Effector memory CD4-positive, alpha-beta T cell (primary cell): ENCODE data around the gene RGSL1.
"Not testable (repeated sequence)": the region's sequence is repeated elsewhere in the genome, so short reads cannot be mapped to it uniquely, and the experiment has no call there.

Experiments
- DNase-seq, 3 donors: peaks; one replicate each; pipeline ENCODE4 v3.0.0-alpha.2; 2020
- H3K27ac ChIP-seq: 2 replicates; pipeline ENCODE4 v1.7.0; 2013; ENCODE audit warnings: mild to moderate bottlenecking, low read length, moderate library complexity; ENCODE audit not compliant: insufficient read depth, poor library complexity, severe bottlenecking
- H3K27me3 ChIP-seq: replicated peaks from 2 replicates; pipeline ENCODE4 v1.7.0; 2013; ENCODE audit warnings: mild to moderate bottlenecking, low read length; ENCODE audit not compliant: insufficient read depth, control insufficient read depth, poor library complexity, severe bottlenecking
- H3K36me3 ChIP-seq: 2 replicates; pipeline ENCODE4 v1.7.0; 2013; ENCODE audit warnings: mild to moderate bottlenecking, low read length, moderate library complexity; ENCODE audit not compliant: control insufficient read depth, insufficient read depth
- H3K4me1 ChIP-seq: 2 replicates; pipeline ENCODE4 v1.7.0; 2013; ENCODE audit warnings: low read length, mild to moderate bottlenecking; ENCODE audit not compliant: control insufficient read depth, insufficient read depth, poor library complexity, severe bottlenecking
- H3K4me3 ChIP-seq: 2 replicates; pipeline ENCODE4 v1.7.0; 2013; ENCODE audit warnings: low read length, low read depth, mild to moderate bottlenecking; ENCODE audit not compliant: insufficient read depth, poor library complexity, severe bottlenecking
- H3K9me3 ChIP-seq: 2 replicates; pipeline ENCODE4 v1.7.0; 2013; ENCODE audit warnings: mild to moderate bottlenecking, low read length, moderate library complexity; ENCODE audit not compliant: control insufficient read depth

Gene RGSL1

GRCh38 chr1:182520736-182521135 is 70.8 kb downstream of the RGSL1 start:
- DNase-seq, result no peak
- Histone ChIP-seq H3K4me3 (no peak overlapping the region), H3K27me3 (peaks cover 6% of the 10 kb centered on the region), H3K9me3 (no peaks in the 10 kb centered on the region), H3K27ac (no peak overlapping the region), H3K4me1 (no peaks in the 10 kb centered on the region), H3K36me3 (no peaks in the 10 kb centered on the region)

- H3K4me1 ChIP-seq, result no peaks in the 10 kb centered on the region
- peaks cover 3% of the 10 kb centered on the region for H3K27me3 ChIP-seq
- H3K36me3 ChIP-seq, result no peaks in the 10 kb centered on the region
- no peaks in the 10 kb centered on the region for H3K9me3 ChIP-seq
- no peak overlapping the region for H3K27ac ChIP-seq
- no peak overlapping the region for H3K4me3 ChIP-seq
- DNase-seq, result no peak
These were observed 75.4 kb downstream of the RGSL1 start for GRCh38 chr1:182525342-182525741.

DNA sequence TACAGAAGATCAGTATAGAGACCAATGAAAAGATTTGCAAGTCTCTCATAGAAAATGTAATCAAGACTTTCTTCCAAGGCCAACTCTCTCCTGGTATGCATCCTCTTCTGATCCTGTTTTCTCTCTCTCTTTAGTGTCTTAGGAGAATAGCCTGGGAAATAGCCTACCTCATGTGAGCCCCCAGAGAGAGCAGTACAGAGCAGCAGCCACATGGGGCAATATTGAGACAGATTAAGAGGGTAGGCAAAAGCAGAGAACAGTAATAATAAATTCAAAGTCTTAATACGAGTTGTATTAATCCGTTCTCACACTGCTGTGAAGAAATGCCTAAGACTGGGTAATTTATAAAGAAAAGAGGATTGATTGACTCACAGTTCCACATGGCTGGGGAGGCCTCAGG is 77.7 kb downstream of the RGSL1 start:
- Histone ChIP-seq H3K27me3 (no peaks in the 10 kb centered on the region), H3K27ac (no peak overlapping the region), H3K4me1 (no peaks in the 10 kb centered on the region), H3K4me3 (no peak overlapping the region), H3K36me3 (no peaks in the 10 kb centered on the region), H3K9me3 (no peaks in the 10 kb centered on the region)
- DNase-seq, result no peak

DNA sequence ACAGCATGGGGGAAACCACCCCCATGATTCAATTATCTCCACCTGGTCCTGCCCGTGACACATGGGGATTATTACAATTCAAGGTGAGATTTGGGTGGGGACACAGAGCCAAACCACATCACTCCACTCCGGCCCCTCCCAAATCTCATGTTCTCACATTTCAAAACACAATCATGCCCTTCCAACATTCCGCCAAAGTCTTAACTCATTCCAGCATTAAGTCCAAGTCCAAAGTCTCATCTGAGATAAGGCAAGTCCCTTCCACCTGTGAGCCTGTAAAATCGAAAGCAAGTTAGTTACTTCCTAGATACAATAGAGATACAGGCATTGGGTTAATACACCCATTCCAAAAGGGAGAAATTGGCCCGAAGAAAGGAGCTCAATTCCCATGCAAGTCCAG is 78.3 kb downstream of the RGSL1 start:
- not testable (repeated sequence) for H3K27ac ChIP-seq, H3K9me3 ChIP-seq, H3K4me3 ChIP-seq, H3K4me1 ChIP-seq, H3K36me3 ChIP-seq, DNase-seq, H3K27me3 ChIP-seq

DNA sequence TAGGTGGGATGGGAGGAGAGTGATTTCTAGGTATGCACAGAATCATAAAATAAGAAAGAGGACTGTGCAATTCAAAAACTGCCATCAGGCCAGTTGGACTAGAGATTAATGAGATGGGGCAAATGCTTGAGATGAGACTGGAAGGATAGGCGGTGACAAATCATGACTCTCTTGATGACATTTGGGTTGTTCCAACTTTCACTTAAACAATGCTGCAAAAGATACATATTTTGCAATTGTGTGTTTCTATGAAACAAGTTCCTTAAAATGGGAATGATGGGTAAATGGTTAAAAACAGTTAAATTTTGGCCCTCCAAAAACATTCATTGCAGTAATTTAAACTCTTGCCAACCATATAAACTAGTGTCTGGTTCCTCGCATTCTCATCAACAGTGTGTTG is 84.0 kb downstream of the RGSL1 start:
- Histone ChIP-seq H3K27ac (no peak overlapping the region), H3K36me3 (no peaks in the 10 kb centered on the region), H3K4me3 (no peak overlapping the region), H3K27me3 (no peaks in the 10 kb centered on the region), H3K9me3 (no peaks in the 10 kb centered on the region), H3K4me1 (no peaks in the 10 kb centered on the region)
- no peak for DNase-seq

DNA sequence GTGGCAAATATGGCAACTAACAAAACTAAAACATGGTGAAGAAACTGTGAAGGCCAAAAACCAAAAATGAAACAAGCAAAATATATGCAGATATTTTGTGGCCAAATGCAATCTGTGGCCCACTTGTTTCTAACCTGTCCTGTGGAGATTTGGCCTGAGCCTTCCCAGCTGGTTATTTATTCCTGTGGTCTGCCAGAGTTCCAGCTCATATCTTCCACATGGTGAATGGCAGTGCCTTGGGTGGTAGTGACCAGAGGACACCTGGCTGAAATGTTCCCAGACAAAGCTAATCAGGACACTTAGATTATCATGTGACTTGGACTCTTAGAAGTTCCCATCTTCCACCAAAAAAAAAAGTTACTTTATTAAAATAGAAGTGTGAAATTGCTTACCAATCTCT is 99.4 kb downstream of the RGSL1 start:
- no peaks in the 10 kb centered on the region for H3K36me3 ChIP-seq

DNA sequence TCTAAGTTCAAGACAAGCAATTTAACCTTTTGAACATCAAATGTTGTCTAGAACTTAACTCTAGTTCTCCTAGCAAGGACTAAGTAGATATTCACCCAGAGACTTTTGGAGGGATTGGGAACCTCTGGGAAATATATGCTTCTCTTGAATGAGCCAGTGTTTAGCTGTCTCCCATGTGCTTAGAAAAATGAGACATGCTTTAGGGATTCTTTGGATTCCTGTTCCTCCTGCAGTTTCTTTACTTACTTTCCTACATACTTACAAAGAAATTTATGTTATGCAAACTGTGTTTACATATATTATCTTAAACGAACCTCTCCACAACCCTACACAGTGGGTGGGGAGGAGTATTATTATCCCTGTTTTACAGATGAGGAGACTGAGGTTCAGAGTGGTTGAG is 99.9 kb downstream of the RGSL1 start:
- H3K27ac ChIP-seq, result no peak overlapping the region
- no peaks in the 10 kb centered on the region for H3K27me3 ChIP-seq
- H3K36me3 ChIP-seq, result no peaks in the 10 kb centered on the region
- no peak overlapping the region for H3K4me3 ChIP-seq
- H3K4me1 ChIP-seq, result no peaks in the 10 kb centered on the region
- no peak for DNase-seq
- H3K9me3 ChIP-seq, result no peaks in the 10 kb centered on the region

More for the DNA sequence above, 99.4 kb downstream of the RGSL1 start:
- DNase-seq, result no peak
- H3K27ac ChIP-seq, result no peak overlapping the region
- no peaks in the 10 kb centered on the region for H3K4me1 ChIP-seq
- no peak overlapping the region for H3K4me3 ChIP-seq
- H3K9me3 ChIP-seq, result no peaks in the 10 kb centered on the region
- H3K27me3 ChIP-seq, result no peaks in the 10 kb centered on the region

DNA sequence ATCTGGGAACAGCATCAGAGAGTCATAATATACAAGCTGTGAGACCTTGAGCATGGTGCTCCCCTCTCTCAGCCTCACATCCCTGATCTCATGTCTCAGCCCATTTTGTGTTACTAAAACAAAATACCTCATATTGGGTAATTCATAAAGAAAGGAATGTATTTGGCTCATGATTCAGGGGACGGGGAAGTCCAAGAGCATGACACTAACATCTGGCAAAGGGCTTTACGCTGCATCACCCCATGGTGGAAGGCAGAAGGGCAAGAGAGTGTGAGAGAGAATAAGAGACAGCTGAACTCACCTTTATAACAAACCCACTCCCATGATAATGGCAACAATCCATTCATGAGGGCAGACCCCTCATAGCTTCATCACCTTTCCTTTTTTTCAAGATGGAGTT is 102.6 kb downstream of the RGSL1 start:
- H3K9me3 ChIP-seq, result no peaks in the 10 kb centered on the region
- H3K4me3 ChIP-seq, result no peak overlapping the region
- no peaks in the 10 kb centered on the region for H3K27me3 ChIP-seq
- H3K36me3 ChIP-seq, result no peaks in the 10 kb centered on the region
- no peak for DNase-seq
- H3K27ac ChIP-seq, result no peak overlapping the region
- no peaks in the 10 kb centered on the region for H3K4me1 ChIP-seq

GRCh38 chr1:182555493-182555892 is 105.5 kb downstream of the RGSL1 start:
- Histone ChIP-seq H3K9me3 (no peaks in the 10 kb centered on the region), H3K27ac (no peak overlapping the region), H3K27me3 (no peaks in the 10 kb centered on the region), H3K36me3 (no peaks in the 10 kb centered on the region), H3K4me1 (no peaks in the 10 kb centered on the region), H3K4me3 (no peak overlapping the region)
- no peak for DNase-seq

DNA sequence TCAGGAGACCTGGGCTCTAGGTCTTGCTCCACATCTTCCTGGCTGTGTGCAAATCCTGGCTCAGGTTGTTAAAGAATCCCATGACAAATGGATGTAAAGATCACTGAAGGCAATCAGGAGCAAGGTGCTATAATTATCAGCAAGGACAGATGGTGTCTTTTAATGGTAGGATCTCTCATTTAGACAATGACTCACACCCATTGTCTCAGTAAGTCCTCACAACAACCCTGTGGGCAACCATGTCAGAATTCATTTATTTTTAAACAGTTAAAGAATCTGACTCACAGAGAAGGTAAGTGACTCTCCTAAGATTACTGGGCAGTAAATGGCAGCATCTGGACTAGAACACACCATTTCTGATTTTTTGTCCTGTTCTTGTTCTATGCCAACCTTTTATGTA is 106.3 kb downstream of the RGSL1 start:
- Histone ChIP-seq H3K9me3 (no peaks in the 10 kb centered on the region), H3K36me3 (no peaks in the 10 kb centered on the region), H3K4me1 (no peaks in the 10 kb centered on the region), H3K27ac (no peak overlapping the region), H3K27me3 (no peaks in the 10 kb centered on the region), H3K4me3 (no peak overlapping the region)
- no peak for DNase-seq
